GM23338 (cell line): ENCODE results near the gene AGPAT3.

Source experiments
- CREB1 ChIP-seq: fragments of 250-450 bp; sonication (Bioruptor Pico); IDR thresholded peaks from 2 replicates; pipeline ENCODE4 v1.5.0; 2020; ENCODE audit warnings: low read depth, mild to moderate bottlenecking, moderate library complexity
- ETS1 ChIP-seq: IDR thresholded peaks from 2 replicates; pipeline ENCODE4 v1.6.1; 2016; ENCODE audit warnings: antibody characterized with exemption
- EZH2 ChIP-seq: fragments of 200-600 bp; sonication (generic); IDR thresholded peaks from one replicate; pipeline ENCODE4 v1.8.0; 2017; ENCODE audit warnings: antibody characterized with exemption, mild to moderate bottlenecking, low read depth; ENCODE audit not compliant: unreplicated experiment
- EZH2phosphoT487 ChIP-seq: fragments of 200-600 bp; sonication (generic); IDR thresholded peaks from one replicate; pipeline ENCODE4 v1.8.1; 2018; ENCODE audit warnings: antibody characterized with exemption; ENCODE audit not compliant: unreplicated experiment
- JUNB ChIP-seq: IDR thresholded peaks from one replicate; pipeline ENCODE4 v1.6.1; 2016; ENCODE audit warnings: antibody characterized with exemption; ENCODE audit not compliant: unreplicated experiment
- NANOG ChIP-seq: IDR thresholded peaks from 2 replicates; pipeline ENCODE4 v1.6.1; 2016; ENCODE audit warnings: antibody characterized with exemption, borderline replicate concordance
- POLR2AphosphoS5 ChIP-seq: IDR thresholded peaks from 2 replicates; pipeline ENCODE4 v1.6.1; 2016; ENCODE audit warnings: antibody characterized with exemption, low read depth
- REST ChIP-seq: IDR thresholded peaks from one replicate; pipeline ENCODE4 v1.6.1; 2018; ENCODE audit warnings: antibody characterized with exemption; ENCODE audit not compliant: unreplicated experiment
- STAT1 ChIP-seq: IDR thresholded peaks from one replicate; pipeline ENCODE4 v1.6.1; 2016; ENCODE audit warnings: antibody characterized with exemption; ENCODE audit not compliant: unreplicated experiment
- ZNF114 ChIP-seq: fragments of 250-450 bp; sonication (Bioruptor Pico); IDR thresholded peaks from 2 replicates; pipeline ENCODE4 v1.5.0; 2020; ENCODE audit warnings: mild to moderate bottlenecking, moderate library complexity
- ZNF331 ChIP-seq: fragments of 250-450 bp; sonication (Bioruptor Pico); IDR thresholded peaks from 2 replicates; pipeline ENCODE4 v1.5.0; 2020; ENCODE audit warnings: low read depth, mild to moderate bottlenecking, moderate library complexity
- ZNF462 ChIP-seq: fragments of 250-450 bp; sonication (Bioruptor Pico); IDR thresholded peaks from 2 replicates; pipeline ENCODE4 v1.5.0; 2020; ENCODE audit warnings: mild to moderate bottlenecking, moderate library complexity
- TF ChIP-seq, protein P1 (sequence below), 2 experiments: fragments of 200-600 bp in 1 of 2; sonication (generic) in 1 of 2; conservative IDR thresholded peaks; 2 replicates each; pipeline versions ENCODE4 v1.5.1 to v1.6.1; 2016 to 2017; ENCODE audit warnings: antibody characterized with exemption in 2 of 2, low read depth in 2 of 2, mild to moderate bottlenecking in 2 of 2, moderate library complexity in 1 of 2

DNA sequence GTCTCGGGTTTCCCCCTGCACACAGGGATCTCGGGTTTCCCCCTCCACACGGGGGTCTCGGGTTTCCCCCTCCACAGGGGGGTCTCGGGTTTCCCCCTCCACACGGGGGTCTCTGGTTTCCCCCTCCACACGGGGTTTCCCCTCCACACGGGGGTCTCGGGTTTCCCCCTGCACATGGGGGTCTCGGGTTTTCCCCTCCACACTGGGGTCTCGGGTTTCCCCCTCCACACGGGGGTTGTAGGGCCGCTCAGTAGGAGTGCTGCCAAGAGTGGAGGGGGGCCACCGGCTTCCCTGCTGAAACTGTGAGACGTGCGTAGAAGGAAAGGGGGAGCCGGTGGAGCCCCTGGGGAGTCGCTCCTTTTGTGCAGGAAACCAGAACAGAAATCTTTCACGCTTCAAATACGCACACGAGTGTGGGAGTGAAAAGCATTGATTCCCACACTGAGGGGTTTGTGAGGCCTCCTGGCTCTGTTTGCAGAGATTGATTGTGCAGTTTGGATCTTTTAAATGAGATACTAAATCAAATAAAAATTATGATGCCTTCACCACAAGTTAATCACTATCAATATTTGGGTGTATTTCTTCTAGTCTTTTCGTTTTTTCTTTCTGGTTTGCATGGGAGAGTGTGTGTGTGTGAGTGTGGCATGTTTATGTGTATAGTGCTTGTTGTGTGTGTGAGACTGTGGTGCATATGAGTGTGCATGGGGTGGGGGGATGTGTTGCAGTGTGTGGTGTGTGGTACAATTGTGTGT is 92.8 kb downstream of the AGPAT3 start:
- TF ChIP-seq, protein P1, sequence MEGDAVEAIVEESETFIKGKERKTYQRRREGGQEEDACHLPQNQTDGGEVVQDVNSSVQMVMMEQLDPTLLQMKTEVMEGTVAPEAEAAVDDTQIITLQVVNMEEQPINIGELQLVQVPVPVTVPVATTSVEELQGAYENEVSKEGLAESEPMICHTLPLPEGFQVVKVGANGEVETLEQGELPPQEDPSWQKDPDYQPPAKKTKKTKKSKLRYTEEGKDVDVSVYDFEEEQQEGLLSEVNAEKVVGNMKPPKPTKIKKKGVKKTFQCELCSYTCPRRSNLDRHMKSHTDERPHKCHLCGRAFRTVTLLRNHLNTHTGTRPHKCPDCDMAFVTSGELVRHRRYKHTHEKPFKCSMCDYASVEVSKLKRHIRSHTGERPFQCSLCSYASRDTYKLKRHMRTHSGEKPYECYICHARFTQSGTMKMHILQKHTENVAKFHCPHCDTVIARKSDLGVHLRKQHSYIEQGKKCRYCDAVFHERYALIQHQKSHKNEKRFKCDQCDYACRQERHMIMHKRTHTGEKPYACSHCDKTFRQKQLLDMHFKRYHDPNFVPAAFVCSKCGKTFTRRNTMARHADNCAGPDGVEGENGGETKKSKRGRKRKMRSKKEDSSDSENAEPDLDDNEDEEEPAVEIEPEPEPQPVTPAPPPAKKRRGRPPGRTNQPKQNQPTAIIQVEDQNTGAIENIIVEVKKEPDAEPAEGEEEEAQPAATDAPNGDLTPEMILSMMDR (conservative IDR thresholded peaks at IDR 0.05; ENCODE audit: low read depth in 2 of 2), result no peak
- no peak for TF ChIP-seq EZH2
- TF ChIP-seq POLR2AphosphoS5, result no peak
- no peak for TF ChIP-seq ETS1
- no peak for TF ChIP-seq REST
- no peak for TF ChIP-seq STAT1
- no peak for TF ChIP-seq EZH2phosphoT487
- no peak for TF ChIP-seq CREB1
- TF ChIP-seq ZNF331 (CRISPR knock-in tag), result no peak
- no peak for TF ChIP-seq ZNF462
- TF ChIP-seq ZNF114 (CRISPR knock-in tag), result no peak
- no peak for TF ChIP-seq JUNB
- no peak for TF ChIP-seq NANOG
